C4-2B (cell line): Measurements from ENCODE around the gene FSTL4.

ENCODE experiments used
- H3K27ac ChIP-seq: fragments of 450-650 bp; 2 replicates; pipeline ENCODE4 v1.5.1; 2017
- CTCF ChIP-seq: fragments of 450-650 bp; conservative IDR thresholded peaks from 2 replicates; pipeline ENCODE4 v1.5.1; 2017; ENCODE audit warnings: mild to moderate bottlenecking
- ZFX ChIP-seq: fragments of 450-650 bp; IDR thresholded peaks from 2 replicates; pipeline ENCODE4 v1.6.1; 2017

The FSTL4 gene

GRCh38 chr5:133343196-133343595, 269.1 kb downstream of the FSTL4 start:
- no peak overlapping the region for H3K27ac ChIP-seq
- TF ChIP-seq ZFX (no peak), CTCF (no peak)

GRCh38 chr5:133341915-133342710, 270.2 kb downstream of the FSTL4 start:
- TF ChIP-seq ZFX (no peak), CTCF (no peak)
- H3K27ac ChIP-seq, result no peak overlapping the region

DNA sequence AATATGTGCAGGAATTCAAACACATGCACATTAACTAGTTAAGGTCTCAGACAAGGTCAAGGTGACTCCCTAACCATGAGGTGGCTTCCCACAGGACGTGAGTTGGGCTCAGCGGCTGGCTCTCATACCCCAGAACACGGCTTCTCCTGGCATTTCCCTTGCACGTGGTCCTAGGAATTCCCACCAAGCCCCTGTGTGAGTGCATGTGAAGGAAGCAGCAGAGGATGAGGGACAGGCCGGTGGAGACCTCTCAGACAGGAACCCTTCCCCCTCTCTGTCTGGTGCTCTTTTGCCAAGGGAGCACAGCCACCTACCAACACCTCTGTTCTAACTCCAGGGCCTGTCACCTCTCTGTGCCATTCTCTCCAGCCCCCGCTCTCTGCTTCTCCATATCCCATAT, 271.0 kb downstream of the FSTL4 start:
- TF ChIP-seq CTCF (no peak), ZFX (no peak)
- no peak overlapping the region for H3K27ac ChIP-seq

DNA sequence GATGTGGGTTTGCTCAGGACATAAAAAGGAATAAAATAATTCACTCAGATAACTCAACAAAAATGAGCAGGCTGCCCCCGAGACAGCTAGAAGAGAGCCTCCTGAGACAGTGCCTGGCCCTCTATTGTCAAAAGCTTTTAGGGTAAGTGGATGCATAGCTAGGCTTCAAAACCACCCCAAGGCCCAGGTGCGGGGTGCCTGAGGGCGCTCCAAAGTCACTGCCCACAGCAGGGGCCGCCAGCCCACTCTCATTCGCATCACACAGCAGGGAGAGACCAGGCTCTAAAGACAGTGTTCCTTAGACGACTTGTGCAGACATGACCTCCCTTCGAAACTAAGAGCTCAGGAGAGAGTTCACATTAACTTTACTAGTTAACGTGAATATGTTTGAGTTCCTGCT, 271.5 kb downstream of the FSTL4 start:
- TF ChIP-seq CTCF (no peak), ZFX (no peak)

GRCh38 chr5:133340002-133340755, 272.2 kb downstream of the FSTL4 start:
- TF ChIP-seq ZFX (no peak), CTCF (no peak)
- H3K27ac ChIP-seq, result no peak overlapping the region

More for the DNA sequence above, 271.5 kb downstream of the FSTL4 start:
- no peak overlapping the region for H3K27ac ChIP-seq

GRCh38 chr5:133338504-133339355, 273.6 kb downstream of the FSTL4 start:
- no peak for TF ChIP-seq CTCF
- TF ChIP-seq ZFX, result no peak
- no peak overlapping the region for H3K27ac ChIP-seq
